UCSD-AML1 (cell line): ENCODE measurements around the gene LDLRAD4.

Experiments
- DNase-seq: peaks from one replicate; lab custom pipeline; 2025; ENCODE audit not compliant: unreplicated experiment; lab: John Stamatoyannopoulos, UW

The LDLRAD4 gene

GRCh38 chr18:13366962-13367892, 148.7 kb downstream of the LDLRAD4 start:
- DNase-seq, result no peak

GRCh38 chr18:13368080-13368813, 149.7 kb downstream of the LDLRAD4 start:
- DNase-seq, result no peak

- no peak for DNase-seq
These were observed 150.8 kb downstream of the LDLRAD4 start for GRCh38 chr18:13369353-13369752.

DNA sequence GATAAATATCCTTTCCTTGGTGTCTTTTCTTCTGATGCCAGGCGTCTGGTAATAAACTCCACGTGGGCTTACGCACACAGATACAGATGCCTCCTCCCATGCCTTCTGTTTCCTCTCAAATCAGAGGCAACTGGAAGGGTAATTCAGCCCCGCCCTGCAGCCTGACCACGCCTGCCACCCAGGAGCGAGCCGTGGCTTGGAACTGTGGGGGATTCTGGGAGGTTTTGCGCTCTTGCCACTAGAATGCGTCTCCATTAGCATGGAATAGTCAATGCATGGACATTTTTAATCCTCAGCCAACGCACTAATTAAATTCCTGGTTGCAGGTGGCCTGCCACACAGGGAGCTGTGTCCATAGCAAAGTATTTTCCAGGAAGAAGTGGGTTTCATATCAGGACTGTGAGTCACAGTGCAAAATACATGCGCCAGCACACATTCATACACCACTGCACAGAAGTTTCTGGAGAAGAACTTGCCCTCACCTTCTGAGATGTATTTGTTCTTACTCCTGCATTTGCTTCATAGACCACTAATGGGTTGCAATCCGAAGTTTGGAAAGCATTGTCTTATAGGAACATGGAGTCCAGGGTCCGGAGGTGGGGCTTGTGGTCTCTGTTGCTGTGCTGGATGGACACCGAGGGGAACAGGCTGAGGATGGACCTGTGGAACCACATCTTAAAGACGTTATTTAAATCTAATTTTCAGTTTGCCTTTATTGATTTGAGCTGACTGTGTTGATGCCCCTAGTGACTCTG, 151.4 kb downstream of the LDLRAD4 start:
- DNase-seq, result no peak

DNA sequence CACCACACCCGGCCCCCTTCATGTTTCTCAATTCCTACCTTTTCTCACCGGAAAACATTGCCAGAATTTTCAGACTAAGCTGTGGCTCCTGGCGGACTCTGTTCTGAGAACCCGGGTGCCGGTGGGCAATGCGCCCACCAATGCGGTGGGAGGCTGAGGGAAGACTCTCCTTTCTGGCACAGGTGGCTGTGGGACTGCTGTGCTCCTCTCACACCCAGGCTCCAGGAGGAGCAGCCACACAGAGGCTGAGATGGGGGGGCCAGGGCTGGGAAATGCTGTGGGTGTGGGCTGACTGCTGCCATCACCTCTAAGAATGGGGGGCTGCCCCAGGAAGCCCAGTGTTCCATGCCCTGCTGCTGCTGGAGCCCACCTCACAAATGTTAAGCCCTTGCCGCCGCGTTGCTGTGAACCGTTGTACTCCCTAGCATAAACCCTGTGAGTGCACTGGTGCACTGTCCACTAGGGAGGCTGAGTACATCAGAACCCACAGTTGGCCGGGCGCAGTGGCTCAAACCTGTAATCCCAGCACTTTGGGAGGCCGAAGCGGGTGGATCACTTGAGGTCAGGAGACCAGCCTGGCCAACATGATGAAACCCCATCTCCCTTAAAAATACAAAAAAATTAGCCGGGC, 152.6 kb downstream of the LDLRAD4 start:
- no peak for DNase-seq

DNA sequence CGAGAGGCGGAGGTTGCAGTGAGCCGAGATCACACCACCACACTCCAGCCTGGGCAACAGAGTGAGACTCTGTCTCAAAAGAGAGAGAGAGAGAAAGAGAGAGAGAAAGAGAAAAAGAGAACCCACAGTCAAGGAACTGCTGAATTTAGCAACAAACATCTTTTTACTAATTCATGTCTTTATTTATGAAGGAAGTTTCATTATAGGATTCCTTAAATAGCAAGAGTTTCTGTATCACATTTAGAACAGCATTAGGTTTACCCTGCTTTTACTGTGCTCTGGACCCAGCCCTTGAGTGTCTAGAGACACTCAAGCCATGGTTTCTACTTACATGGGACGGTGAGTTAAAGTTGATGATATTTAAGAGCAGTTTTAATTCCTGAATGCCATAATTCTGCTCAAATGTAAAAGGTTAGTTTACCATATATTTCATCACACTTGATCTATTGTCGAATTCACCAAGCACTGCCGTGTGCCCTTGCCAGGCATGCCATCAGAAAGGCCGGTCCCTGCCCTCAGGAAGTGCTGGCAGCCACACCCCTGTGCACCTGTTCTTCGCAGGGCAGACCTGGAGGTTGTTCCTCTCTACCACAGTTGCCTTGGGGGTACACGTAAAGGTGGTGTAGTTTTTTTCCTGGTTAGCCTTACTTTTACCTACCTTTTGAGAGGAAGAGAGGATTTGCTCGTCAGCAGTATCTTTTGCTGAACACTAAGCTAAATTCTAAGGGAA, 153.3 kb downstream of the LDLRAD4 start:
- no peak for DNase-seq

DNA sequence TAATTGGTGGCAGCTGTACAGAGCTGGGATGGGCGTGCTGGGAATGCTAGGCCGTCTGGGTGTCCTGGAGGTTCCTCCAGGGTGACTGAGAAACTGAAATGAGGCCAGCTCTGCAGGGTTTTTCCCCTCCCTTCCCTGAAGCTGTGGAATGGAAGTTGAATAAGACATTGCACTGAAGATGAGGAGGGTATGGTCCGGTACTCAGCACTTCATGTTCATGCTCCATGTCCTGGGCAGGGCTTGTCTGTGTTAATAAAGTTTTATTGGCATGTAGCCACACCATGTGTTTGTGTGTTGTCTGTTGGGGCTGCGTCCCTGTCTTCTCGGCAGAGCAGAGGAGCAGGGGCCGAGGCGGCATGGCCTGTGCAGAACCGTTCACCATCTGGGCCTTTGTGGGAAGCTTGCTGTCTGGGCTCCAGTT, 154.0 kb downstream of the LDLRAD4 start:
- no peak for DNase-seq

DNA sequence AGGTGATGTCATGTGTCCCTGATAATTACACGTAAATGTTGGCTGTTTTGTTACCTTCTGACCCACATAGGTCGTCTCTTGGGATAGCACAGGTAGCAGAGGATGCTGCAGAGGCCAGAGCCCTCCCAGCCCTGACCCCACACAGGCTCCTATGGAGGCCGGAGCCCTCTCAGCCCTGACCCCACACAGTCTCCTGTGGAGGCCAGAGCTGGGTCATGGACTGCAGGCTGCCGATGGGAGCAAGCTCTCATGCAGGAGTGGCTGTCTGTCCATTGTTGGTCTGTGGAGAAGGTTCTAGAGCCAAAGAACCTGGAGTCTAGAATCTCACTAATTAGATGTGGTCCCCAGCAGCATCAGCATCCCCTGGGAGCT, 155.5 kb downstream of the LDLRAD4 start:
- DNase-seq, result no peak

GRCh38 chr18:13374468-13375301, 156.1 kb downstream of the LDLRAD4 start:
- DNase-seq, result no peak

DNA sequence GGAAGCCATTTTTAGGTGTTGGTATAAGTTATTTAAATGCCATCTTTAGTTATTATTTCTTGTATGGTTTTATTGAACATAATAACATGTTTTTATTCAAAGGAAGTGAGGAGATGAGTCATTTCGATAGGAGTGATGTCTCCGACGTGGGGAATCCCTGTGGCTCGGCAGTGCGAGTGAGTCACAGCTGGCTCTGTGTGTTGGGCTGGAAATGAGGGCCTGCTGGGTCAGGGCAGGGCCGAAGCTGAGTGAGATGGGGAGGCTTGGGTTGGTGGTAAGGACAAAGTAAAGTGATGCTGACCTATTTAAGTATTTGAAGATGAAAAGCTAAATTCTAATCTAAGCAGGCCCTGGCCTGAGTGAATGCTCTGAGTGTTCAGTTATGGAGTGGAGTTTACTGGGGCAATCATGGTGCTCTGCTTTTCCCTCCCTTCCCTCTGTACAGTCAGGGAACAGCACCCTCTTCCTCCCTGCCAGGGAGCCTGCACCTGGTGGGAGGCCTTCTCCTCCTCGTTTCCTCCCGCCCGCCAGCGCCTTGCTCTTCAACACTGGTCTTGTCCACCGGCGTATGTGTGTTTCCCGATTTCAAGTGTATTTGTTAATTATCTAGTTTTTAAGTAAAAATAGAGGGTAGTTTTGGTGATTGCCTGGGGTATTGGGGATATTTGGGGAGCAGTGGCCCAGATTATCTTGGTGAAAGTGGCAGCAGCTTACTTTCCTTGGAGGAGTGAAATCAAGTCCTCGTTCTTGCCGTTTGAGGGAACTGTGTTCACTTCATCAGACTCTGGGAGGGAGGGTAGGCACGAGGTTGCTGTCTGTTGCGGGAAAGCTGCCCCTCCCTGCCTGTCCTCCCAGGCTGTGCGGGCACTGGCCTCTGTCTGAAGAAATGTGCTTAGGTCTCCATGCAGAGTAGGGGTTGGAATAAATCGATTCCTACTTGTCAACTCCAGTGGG, 157.0 kb downstream of the LDLRAD4 start:
- DNase-seq, result no peak

GRCh38 chr18:13376298-13376840, 157.8 kb downstream of the LDLRAD4 start:
- DNase-seq, result no peak

DNA sequence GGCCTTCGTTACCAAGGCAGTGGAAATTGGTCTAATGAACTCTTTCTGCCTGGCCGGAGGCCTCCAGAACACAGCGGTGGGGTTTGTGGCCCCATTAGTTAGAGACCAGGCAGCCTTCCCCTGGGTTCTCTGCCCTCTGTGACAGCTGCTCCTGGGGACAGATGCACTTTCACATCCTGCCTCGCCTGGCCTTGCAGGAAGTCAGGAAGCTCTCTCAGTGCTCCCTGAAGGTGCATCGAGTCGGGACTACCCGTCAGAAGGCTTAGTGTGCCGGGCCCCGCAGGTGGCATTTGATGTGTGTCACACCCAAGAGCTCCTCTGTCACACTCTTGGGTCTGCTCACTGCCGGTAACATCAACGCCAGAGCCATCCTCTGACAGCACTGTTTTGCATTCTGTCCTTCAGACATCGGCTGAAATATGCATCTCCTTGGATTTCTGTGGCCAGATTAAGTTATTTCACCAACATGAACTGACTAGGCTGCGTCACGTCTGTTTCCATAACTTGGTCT, 158.3 kb downstream of the LDLRAD4 start:
- no peak for DNase-seq

- DNase-seq, result no peak
These were observed 158.9 kb downstream of the LDLRAD4 start for GRCh38 chr18:13377496-13377895.

- no peak for DNase-seq
These were observed 159.6 kb downstream of the LDLRAD4 start for GRCh38 chr18:13378150-13378549.

- DNase-seq, result no peak
These were observed 160.7 kb downstream of the LDLRAD4 start for GRCh38 chr18:13379062-13379865.

DNA sequence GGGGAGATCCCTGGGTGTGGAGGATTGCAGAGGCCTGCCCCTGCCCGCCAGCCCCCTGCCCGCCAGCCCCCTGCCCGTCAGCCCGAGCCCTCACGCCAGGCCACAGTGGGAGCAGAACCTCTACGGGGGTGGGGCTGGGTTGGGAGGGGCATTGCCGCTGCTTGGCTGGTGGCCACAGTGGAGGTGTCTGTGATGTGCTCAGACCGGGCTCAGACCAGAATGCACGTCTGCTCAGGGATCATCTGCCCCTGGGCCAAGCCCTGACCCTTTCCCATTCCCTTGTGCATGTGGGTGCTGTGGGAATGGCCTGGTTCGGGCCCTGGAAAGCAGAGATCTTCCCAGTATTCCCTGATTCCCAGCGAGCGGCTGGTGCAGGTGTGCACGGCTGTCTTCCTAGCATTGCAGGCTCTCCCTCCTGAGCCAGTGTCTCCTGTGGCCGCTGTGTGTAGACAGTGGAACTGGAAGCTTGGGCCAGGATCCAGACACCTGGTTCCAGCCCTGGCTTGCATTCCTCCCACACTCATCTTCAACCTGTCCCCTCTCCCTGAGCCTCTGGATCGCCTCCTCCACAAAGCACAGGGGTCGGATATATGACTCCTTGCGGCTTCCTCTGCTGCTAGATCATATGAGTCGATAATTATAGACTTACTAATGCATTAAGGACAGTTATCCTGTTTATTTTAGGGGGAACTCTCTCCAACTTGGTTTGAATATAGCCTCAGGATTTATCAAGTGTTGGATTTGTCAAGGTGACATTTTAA, 161.6 kb downstream of the LDLRAD4 start:
- DNase-seq, result no peak
